Measurements from ENCODE around the gene GPR151.

The GPR151 gene

GRCh38 chr5:146519554-146519953 lies 3.6 kb upstream of the GPR151 start:
- DNase-seq = no peak

- no peak for DNase-seq
Observed at GRCh38 chr5:146515473-146516150, 378 bp downstream of the GPR151 start.

- no peak for DNase-seq
Observed at GRCh38 chr5:146514575-146514974, 1.4 kb downstream of the GPR151 start.

- no peak for DNase-seq
Observed at GRCh38 chr5:146513462-146513861, 2.5 kb downstream of the GPR151 start.

- DNase-seq = no peak
Observed at GRCh38 chr5:146510559-146511125, 5.3 kb downstream of the GPR151 start.

- DNase-seq = no peak
Observed at GRCh38 chr5:146507428-146507827, 8.6 kb downstream of the GPR151 start.

DNA sequence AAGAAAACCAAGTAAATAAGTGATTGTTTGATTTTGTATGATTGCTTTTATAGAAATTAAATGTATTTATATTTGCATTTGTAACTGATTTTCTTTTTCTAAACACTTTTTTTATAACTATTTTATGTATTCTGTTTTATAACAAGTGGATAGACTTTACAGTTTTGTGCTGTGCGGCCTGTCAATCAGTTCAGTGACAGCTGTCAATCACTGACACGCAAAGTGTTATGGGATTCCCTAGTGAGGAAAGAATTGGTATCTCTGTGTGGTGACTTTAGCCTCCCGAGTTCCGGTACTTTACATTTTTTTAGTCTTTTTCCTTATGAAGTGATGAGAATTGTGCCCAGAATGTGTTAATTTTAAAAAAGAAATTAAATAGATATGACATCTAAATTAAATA lies 16.3 kb downstream of the GPR151 start:
- DNase-seq = no peak

- DNase-seq = no peak
Observed at GRCh38 chr5:146494656-146495055, 21.3 kb downstream of the GPR151 start.

DNA sequence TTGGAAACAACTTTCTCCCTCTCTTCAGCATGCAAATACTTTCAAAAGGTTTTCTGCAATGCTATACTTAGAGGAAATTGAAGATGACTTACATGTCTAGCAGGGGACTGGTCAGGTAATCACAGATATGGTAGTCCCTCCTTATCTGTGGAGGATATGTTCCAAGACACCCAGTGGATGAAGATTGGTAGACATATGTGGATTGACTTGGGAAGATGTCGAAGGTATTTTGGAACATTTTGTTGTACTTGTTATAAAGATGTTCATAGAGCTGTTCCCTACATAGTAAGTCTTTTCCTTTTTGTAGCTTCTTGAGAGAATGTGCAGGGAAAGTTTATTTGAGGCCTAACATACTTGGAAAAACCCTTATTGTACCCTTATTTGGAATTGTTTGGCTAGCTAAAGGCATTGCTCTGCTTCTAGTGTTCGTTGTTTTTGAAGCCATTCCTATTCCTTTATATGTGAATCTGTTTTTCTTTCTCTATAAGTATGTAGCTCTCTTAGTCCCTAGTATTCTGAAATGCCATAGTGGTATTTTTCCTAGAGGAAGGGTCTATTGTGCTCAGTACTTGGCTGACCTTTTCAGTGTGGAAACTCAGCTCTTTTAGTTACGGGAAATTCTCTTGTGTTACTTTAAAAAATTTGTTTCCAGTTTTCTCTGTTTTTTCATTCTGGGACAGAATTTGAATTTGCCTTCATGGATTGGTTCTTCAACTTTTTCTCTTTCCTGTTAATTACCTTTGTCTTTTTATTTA lies 25.7 kb downstream of the GPR151 start:
- no peak for DNase-seq

GRCh38 chr5:146484714-146485391 lies 31.1 kb downstream of the GPR151 start:
- DNase-seq = no peak

DNA sequence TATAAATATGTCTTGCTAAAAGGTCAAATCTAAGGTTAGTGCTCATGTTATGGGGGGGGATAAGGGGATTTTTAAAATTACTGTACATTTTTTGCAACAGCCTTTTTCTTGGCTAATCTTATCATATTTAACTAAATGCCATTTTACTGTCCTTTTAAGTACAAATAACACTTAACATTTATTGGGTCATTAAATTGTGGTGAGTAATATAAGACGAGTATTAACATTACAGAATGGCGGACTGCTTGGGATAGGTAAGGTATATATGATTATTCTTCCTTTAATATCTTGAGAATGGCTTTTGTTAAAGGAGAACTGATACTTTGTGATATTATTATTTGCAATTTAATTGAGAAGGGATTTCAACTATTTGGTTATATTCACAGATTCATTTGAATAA lies 33.2 kb downstream of the GPR151 start:
- DNase-seq = no peak

- no peak for DNase-seq
Observed at GRCh38 chr5:146475906-146476305, 40.1 kb downstream of the GPR151 start.

DNA sequence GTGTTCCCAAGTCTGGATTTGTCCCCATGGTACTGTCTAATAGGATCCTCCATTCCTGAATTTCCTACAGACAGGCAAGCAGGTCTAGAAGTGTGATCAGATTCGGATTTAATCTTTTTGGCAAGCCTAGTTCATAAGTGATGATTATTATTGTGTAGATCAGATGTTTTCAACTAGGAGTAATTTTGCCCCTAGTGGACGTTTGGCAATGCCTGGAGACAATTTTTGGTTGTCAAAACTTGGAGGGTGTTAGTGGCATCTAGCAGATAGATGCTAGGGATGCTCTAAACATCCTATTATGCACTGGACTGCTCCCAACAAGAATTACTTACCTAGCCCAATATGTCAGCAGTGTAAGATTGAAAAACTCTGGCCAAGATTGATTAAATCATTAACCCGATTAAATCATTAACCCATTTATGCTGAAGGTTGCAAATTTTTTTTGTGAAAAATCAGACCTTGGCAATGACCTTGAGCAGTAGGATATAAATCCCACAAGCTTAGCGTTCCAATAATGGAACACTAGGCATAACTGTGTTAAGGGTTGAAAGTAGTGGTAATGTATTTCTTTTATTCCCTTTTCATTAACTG lies 40.7 kb downstream of the GPR151 start:
- no peak for DNase-seq

DNA sequence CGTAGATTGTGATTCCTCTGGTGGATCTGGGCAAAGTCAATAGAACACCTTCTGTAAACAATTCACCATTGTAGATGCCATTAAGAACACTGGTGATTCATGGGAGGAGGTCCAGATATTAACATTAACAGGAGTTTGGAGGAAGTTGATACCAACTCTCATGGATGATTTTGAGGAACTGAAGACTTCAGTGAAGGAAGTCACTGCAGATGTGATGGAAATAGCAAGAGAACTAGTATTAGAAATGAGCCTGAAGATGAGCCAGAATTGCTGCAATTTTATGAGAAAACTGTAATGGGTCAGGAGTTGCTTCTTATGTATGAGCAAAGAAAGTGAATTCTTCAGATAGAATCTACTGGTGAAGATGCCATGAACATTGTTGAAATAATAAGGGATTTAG lies 41.9 kb downstream of the GPR151 start:
- no peak for DNase-seq

- DNase-seq = no peak
Observed at GRCh38 chr5:146467760-146468159, 48.2 kb downstream of the GPR151 start.

DNA sequence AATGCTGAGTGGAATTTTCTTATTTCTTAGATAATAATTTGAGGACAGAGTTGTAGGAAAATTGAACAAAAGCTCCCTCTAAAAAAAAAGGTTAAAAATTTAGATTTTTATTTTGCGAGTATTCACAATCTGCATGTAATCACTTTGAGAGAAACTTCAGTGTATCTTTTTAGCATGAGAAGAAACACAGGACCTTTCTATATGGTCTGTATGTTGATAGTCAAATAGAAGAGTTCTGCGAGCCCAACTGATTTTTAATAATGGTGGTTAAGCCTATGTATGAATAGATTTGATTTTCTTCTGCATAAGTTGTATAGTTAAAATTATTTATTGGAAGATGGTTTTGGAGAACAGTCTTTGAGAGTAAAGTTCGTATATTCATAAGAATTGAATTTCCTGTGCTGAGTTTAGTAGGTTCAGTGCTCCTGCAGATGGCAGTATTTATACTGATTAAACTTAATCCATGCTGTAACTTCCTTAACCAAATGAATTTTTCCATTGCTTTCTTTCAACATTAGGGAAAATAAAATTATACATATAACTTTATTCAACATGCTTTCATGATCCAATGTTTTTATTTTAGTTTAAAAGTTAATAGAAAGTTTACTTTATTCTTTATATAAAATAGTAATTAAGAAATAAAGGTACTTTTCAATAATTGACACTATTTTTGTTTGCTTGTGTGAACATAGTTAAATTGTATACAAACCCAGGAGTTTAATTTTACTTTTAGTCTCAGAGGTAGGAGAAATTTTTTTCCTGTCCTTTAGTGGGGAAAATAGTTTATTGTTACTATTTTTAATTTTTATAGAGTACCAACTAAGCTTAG lies 49.3 kb downstream of the GPR151 start:
- no peak for DNase-seq

GRCh38 chr5:146463446-146463845 lies 52.5 kb downstream of the GPR151 start:
- DNase-seq = no peak
